Osteocyte (in vitro differentiated cells): Measurements from ENCODE around the gene CASTOR1. TPM values are rescaled to one million over a fixed set of nuclear protein-coding genes. Genes with fewer than 3 reads are reported as not detected.

Source experiments
- DNase-seq: peaks from one replicate; pipeline ENCODE4 v3.0.0; 2021; ENCODE audit warnings: mixed read lengths; ENCODE audit not compliant: unreplicated experiment; ENCODE audit errors: extremely low spot score
- H3K27ac Mint-ChIP-seq: one replicate; pipeline ENCODE4 v1.8.0; 2021; ENCODE audit warnings: mild to moderate bottlenecking, mixed read lengths; ENCODE audit not compliant: unreplicated experiment
- H3K27me3 Mint-ChIP-seq: one replicate; pipeline ENCODE4 v1.8.0; 2021; ENCODE audit warnings: mixed read lengths; ENCODE audit not compliant: unreplicated experiment
- H3K36me3 Mint-ChIP-seq: one replicate; pipeline ENCODE4 v1.8.0; 2021; ENCODE audit warnings: mixed read lengths; ENCODE audit not compliant: unreplicated experiment
- H3K4me1 Mint-ChIP-seq: one replicate; pipeline ENCODE4 v1.8.0; 2021; ENCODE audit warnings: mixed read lengths; ENCODE audit not compliant: unreplicated experiment
- H3K4me3 Mint-ChIP-seq: one replicate; pipeline ENCODE4 v1.8.0; 2021; ENCODE audit warnings: mild to moderate bottlenecking, moderate library complexity, mixed read lengths; ENCODE audit not compliant: unreplicated experiment
- H3K9me3 Mint-ChIP-seq: one replicate; pipeline ENCODE4 v1.8.0; 2021; ENCODE audit warnings: mixed read lengths; ENCODE audit not compliant: unreplicated experiment
- CTCF ChIP-seq: fragments of 200-600 bp; sonication (generic); IDR thresholded peaks from 2 replicates; pipeline ENCODE4 v1.5.0; 2021; ENCODE audit warnings: antibody characterized with exemption, mild to moderate bottlenecking, moderate library complexity
- total RNA-seq: library from RNA; stranded (reverse); gene quantifications from 2 replicates; pipeline ENCODE4 v1.2.1, GENCODE V29; 2021

Gene CASTOR1
- total RNA-seq, 1 donor from 2014 or later, result 12.2 TPM

GRCh38 chr22:30284172-30284571 lies 5.1 kb downstream of the CASTOR1 start:
- H3K4me1 Mint-ChIP-seq, result peaks cover 8% of the 10 kb centered on the region
- H3K27ac Mint-ChIP-seq, result no peak overlapping the region
- H3K9me3 Mint-ChIP-seq, result no peaks in the 10 kb centered on the region
- no peak for TF ChIP-seq CTCF
- no peaks in the 10 kb centered on the region for H3K27me3 Mint-ChIP-seq
- no peak overlapping the region for H3K4me3 Mint-ChIP-seq
- peaks cover 12% of the 10 kb centered on the region for H3K36me3 Mint-ChIP-seq
- DNase-seq, result no peak

- Mint-ChIP-seq H3K36me3 (peaks cover 12% of the 10 kb centered on the region), H3K27ac (no peak overlapping the region), H3K4me1 (peaks cover 10% of the 10 kb centered on the region), H3K27me3 (no peaks in the 10 kb centered on the region), H3K4me3 (no peak overlapping the region), H3K9me3 (no peaks in the 10 kb centered on the region)
- no peak for DNase-seq
- no peak for TF ChIP-seq CTCF
These were observed 6.0 kb downstream of the CASTOR1 start for GRCh38 chr22:30283342-30283741.

- Mint-ChIP-seq H3K9me3 (no peaks in the 10 kb centered on the region), H3K36me3 (peaks cover 12% of the 10 kb centered on the region), H3K4me1 (peaks cover 11% of the 10 kb centered on the region), H3K27me3 (no peaks in the 10 kb centered on the region), H3K4me3 (no peak overlapping the region), H3K27ac (no peak overlapping the region)
- TF ChIP-seq CTCF, result no peak
- DNase-seq, result no peak
These were observed 6.7 kb downstream of the CASTOR1 start for GRCh38 chr22:30282616-30283046.

- Mint-ChIP-seq H3K9me3 (no peaks in the 10 kb centered on the region), H3K36me3 (peaks cover 12% of the 10 kb centered on the region), H3K27ac (no peak overlapping the region), H3K27me3 (no peaks in the 10 kb centered on the region), H3K4me1 (peaks cover 15% of the 10 kb centered on the region), H3K4me3 (no peak overlapping the region)
- DNase-seq, result no peak
- no peak for TF ChIP-seq CTCF
These were observed 8.8 kb downstream of the CASTOR1 start for GRCh38 chr22:30280505-30280904.

GRCh38 chr22:30279932-30280331 lies 9.4 kb downstream of the CASTOR1 start:
- no peak overlapping the region for H3K4me3 Mint-ChIP-seq

More at GRCh38 chr22:30279932-30280331, 9.4 kb downstream of the CASTOR1 start:
- H3K9me3 Mint-ChIP-seq, result no peaks in the 10 kb centered on the region
- no peaks in the 10 kb centered on the region for H3K27me3 Mint-ChIP-seq
- H3K4me1 Mint-ChIP-seq, result peaks cover 15% of the 10 kb centered on the region
- no peak for TF ChIP-seq CTCF
- DNase-seq, result no peak
- H3K36me3 Mint-ChIP-seq, result peaks cover 10% of the 10 kb centered on the region
- H3K27ac Mint-ChIP-seq, result no peak overlapping the region
